IMR-90 (cell line): ENCODE results near the gene PRDM15. TPM values are rescaled to one million over a fixed set of nuclear protein-coding genes. Genes with fewer than 3 reads are reported as not detected.

Source experiments
- ATAC-seq: fragments of 200-7000 bp; cut with Tn5 transposase; 2 replicates; pipeline ENCODE4 v1.9.1; 2020; ENCODE audit warnings: low read depth, mild to moderate bottlenecking, moderate library complexity
- BruUV-seq: library from RNA; stranded (reverse); fragments of 400-500 nt; replicated peaks from 2 replicates; lab custom pipeline; 2021; lab: Mats Ljungman, UMichigan
- CTCF ChIA-PET: fragments of 300-600 bp; formaldehyde crosslinking; extraction: SDS; loops from one replicate; lab custom pipeline; 2021; ENCODE audit warnings: antibody characterized with exemption; lab: Yijun Ruan, JAX
- POLR2A ChIA-PET: fragments of 300-600 bp; sonication (Branson Sonifier 250); formaldehyde crosslinking; loops from one replicate; lab custom pipeline; 2022; ENCODE audit warnings: antibody characterized with exemption; ENCODE audit not compliant: unreplicated experiment; lab: Charles Lee
- DNase-seq: peaks from one replicate; pipeline ENCODE4 v3.0.0; 2013
- H2AFZ ChIP-seq: replicated peaks from 2 replicates; pipeline ENCODE3; 2013; ENCODE audit warnings: low read length, mild to moderate bottlenecking; ENCODE audit not compliant: poor library complexity
- H2AK5ac ChIP-seq: 2 replicates; pipeline ENCODE4 v1.6.1; 2013; ENCODE audit warnings: low read depth, low read length, inconsistent platforms
- H2AK9ac ChIP-seq: replicated peaks from 2 replicates; pipeline ENCODE3; 2013; ENCODE audit warnings: mild to moderate bottlenecking, low read depth, low read length, moderate library complexity; ENCODE audit not compliant: poor library complexity
- H2BK120ac ChIP-seq: 2 replicates; pipeline ENCODE4 v1.6.1; 2013; ENCODE audit warnings: low read depth, low read length, inconsistent platforms
- H2BK15ac ChIP-seq: 3 replicates; pipeline ENCODE4 v1.6.1; 2013; ENCODE audit warnings: low read depth, low read length, inconsistent platforms
- H2BK20ac ChIP-seq: 2 replicates; pipeline ENCODE4 v1.6.1; 2013; ENCODE audit warnings: low read depth, mild to moderate bottlenecking, inconsistent platforms, low read length, moderate library complexity
- H2BK5ac ChIP-seq: 2 replicates; pipeline ENCODE4 v1.6.1; 2013; ENCODE audit warnings: mild to moderate bottlenecking, low read depth, low read length, inconsistent platforms; ENCODE audit not compliant: poor library complexity, severe bottlenecking
- H3K14ac ChIP-seq: replicated peaks from 2 replicates; pipeline ENCODE4 v1.6.1; 2013; ENCODE audit warnings: low read depth, low read length, inconsistent platforms
- H3K18ac ChIP-seq: 2 replicates; pipeline ENCODE4 v1.6.1; 2013; ENCODE audit warnings: low read depth, low read length, control low read depth
- H3K23ac ChIP-seq: 2 replicates; pipeline ENCODE4 v1.6.1; 2013; ENCODE audit warnings: low read depth, low read length, inconsistent platforms
- H3K27ac ChIP-seq: 2 replicates; pipeline ENCODE4 v1.5.1; 2013; ENCODE audit warnings: mild to moderate bottlenecking, control low read depth, low read length; ENCODE audit not compliant: insufficient read depth
- H3K27me3 ChIP-seq: 2 replicates; pipeline ENCODE4 v1.6.1; 2013; ENCODE audit warnings: low read length; ENCODE audit not compliant: control insufficient read depth, insufficient read depth
- H3K36me3 ChIP-seq: 2 replicates; pipeline ENCODE4 v1.6.1; 2013; ENCODE audit warnings: low read length, mixed read lengths; ENCODE audit not compliant: control insufficient read depth, insufficient read depth
- H3K4ac ChIP-seq: 2 replicates; pipeline ENCODE4 v1.6.1; 2013; ENCODE audit warnings: low read depth, low read length, inconsistent platforms
- H3K4me1 ChIP-seq: 2 replicates; pipeline ENCODE4 v1.6.1; 2013; ENCODE audit warnings: low read length, mixed read lengths; ENCODE audit not compliant: control insufficient read depth, insufficient read depth
- H3K4me2 ChIP-seq: 2 replicates; pipeline ENCODE4 v1.6.1; 2013; ENCODE audit warnings: low read depth, mild to moderate bottlenecking, control low read depth, low read length, moderate library complexity
- H3K4me3 ChIP-seq: 2 replicates; pipeline ENCODE4 v1.5.1; 2013; ENCODE audit warnings: low read depth, mild to moderate bottlenecking, control low read depth, low read length, moderate library complexity; ENCODE audit not compliant: insufficient read depth
- H3K56ac ChIP-seq: 2 replicates; pipeline ENCODE4 v1.6.1; 2013; ENCODE audit warnings: low read length, inconsistent platforms; ENCODE audit not compliant: insufficient read depth; ENCODE audit errors: extremely low read depth
- H3K79me1 ChIP-seq, 2 experiments: 2 replicates each; pipeline ENCODE4 v1.6.1; 2013; ENCODE audit warnings: low read length in 2 of 2, inconsistent platforms in 1 of 2, low read depth in 1 of 2
- H3K9ac ChIP-seq: 2 replicates; pipeline ENCODE4 v1.6.1; 2013; ENCODE audit warnings: low read depth, low read length, control low read depth
- H3K9me1 ChIP-seq: 2 replicates; pipeline ENCODE4 v1.6.1; 2013; ENCODE audit warnings: low read length, inconsistent platforms; ENCODE audit not compliant: insufficient read depth
- H3K9me3 ChIP-seq: 2 replicates; pipeline ENCODE4 v1.6.1; 2013; ENCODE audit warnings: low read length; ENCODE audit not compliant: control insufficient read depth, insufficient read depth
- H4K20me1 ChIP-seq: 2 replicates; pipeline ENCODE4 v1.6.1; 2013; ENCODE audit warnings: low read length, inconsistent platforms; ENCODE audit not compliant: insufficient read depth
- H4K5ac ChIP-seq: 2 replicates; pipeline ENCODE4 v1.6.1; 2013; ENCODE audit warnings: mild to moderate bottlenecking, low read depth, low read length, control low read depth
- H4K8ac ChIP-seq, 2 experiments: 2 replicates each; pipeline ENCODE4 v1.6.1; 2013; ENCODE audit warnings: low read depth in 2 of 2, low read length in 2 of 2, control low read depth in 1 of 2, inconsistent platforms in 1 of 2
- H4K91ac ChIP-seq: 2 replicates; pipeline ENCODE4 v1.6.1; 2013; ENCODE audit warnings: low read depth, low read length, inconsistent platforms; ENCODE audit not compliant: insufficient read depth
- BHLHE40 ChIP-seq: fragments of 150-350 bp; IDR thresholded peaks from 2 replicates; pipeline ENCODE4 v1.6.1; 2016; ENCODE audit warnings: mild to moderate bottlenecking, low read depth, low read length
- CEBPB ChIP-seq: IDR thresholded peaks from 2 replicates; pipeline ENCODE4 v1.6.1; 2012; ENCODE audit warnings: low read depth, low read length, improper control_type of control experiment
- CHD1 ChIP-seq: IDR thresholded peaks from 2 replicates; pipeline ENCODE4 v1.6.1; 2012; ENCODE audit warnings: low read depth, low read length, improper control_type of control experiment
- MAZ ChIP-seq: IDR thresholded peaks from 2 replicates; pipeline ENCODE4 v1.6.1; 2012; ENCODE audit warnings: low read depth, mild to moderate bottlenecking, low read length, improper control_type of control experiment, moderate library complexity, borderline replicate concordance
- RCOR1 ChIP-seq: IDR thresholded peaks from 2 replicates; pipeline ENCODE4 v1.6.1; 2012; ENCODE audit warnings: mild to moderate bottlenecking, low read length, improper control_type of control experiment; ENCODE audit not compliant: insufficient replicate concordance
- RFX5 ChIP-seq: IDR thresholded peaks from 2 replicates; pipeline ENCODE4 v1.8.0; 2012; ENCODE audit warnings: low read depth, mild to moderate bottlenecking, low read length, moderate library complexity
- SMC3 ChIP-seq: fragments of 150-350 bp; IDR thresholded peaks from 2 replicates; pipeline ENCODE4 v1.6.1; 2016; ENCODE audit warnings: low read depth, mild to moderate bottlenecking, antibody characterized with exemption, low read length, moderate library complexity
- WGBS, 2 experiments: methylation state at CpG; one replicate each; pipeline versions ENCODE4 v1.1.5 to v1.1.7; 2013; ENCODE audit warnings: missing lambda C conversion rate in 2 of 2; ENCODE audit not compliant: insufficient read length in 1 of 2; ENCODE audit errors: extremely low coverage in 2 of 2; 5-methylcytosine and 5-hydroxymethylcytosine counted together
- dilution Hi-C: fragments of 300-500 bp; cut with HindIII; formaldehyde crosslinking; loops from one replicate; pipeline ENCODE4 v1.14.3; 2018; ENCODE audit warnings: low sequenced_read_pairs; ENCODE audit not compliant: unreplicated experiment
- in situ Hi-C: fragments of 300-500 bp; cut with MboI; formaldehyde crosslinking; loops from 3 replicates; pipeline ENCODE4 v1.14.3; 2019; ENCODE audit warnings: low sequenced_read_pairs, inconsistent platforms, mixed read lengths
- intact Hi-C: fragments of 100-400 bp; cut with micrococcal nuclease; formaldehyde crosslinking; loops from 2 replicates; pipeline ENCODE4 v1.10.0; 2022
- polyA plus RNA-seq, 3 experiments: library from polyadenylated mRNA; depleted of rRNA; stranded (reverse); fragments of >200 nt; gene quantifications; 2 replicates each; pipeline ENCODE4 v1.2.3, GENCODE V29; 2012; ENCODE audit warnings: low replicate concordance in 1 of 3
- total RNA-seq: library from RNA; depleted of rRNA; stranded (reverse); fragments of >200 nt; gene quantifications from 2 replicates; pipeline ENCODE4 v1.2.3, GENCODE V29; 2012

Gene PRDM15
- total and polyA plus RNA-seq, 2 of the 4 experiments (the other 2 are of a cell fraction), result 7.3 to 8.8 TPM

- no peak overlapping the region for H2AK9ac ChIP-seq
- CTCF ChIA-PET, result no interaction called here
- no TSS peak for BruUV-seq
Observed at GRCh38 chr21:41831866-41832595, 47.1 kb downstream of the PRDM15 start.

More at GRCh38 chr21:41831866-41832595, 47.1 kb downstream of the PRDM15 start:
- Histone ChIP-seq H3K4ac (no peak overlapping the region), H3K18ac (no peak overlapping the region), H3K9ac (no peak overlapping the region), H3K9me1 (peaks cover 12% of the 10 kb centered on the region), H3K23ac (no peak overlapping the region), H2BK15ac (no peak overlapping the region), H4K20me1 (no peaks in the 10 kb centered on the region), H3K9me3 (no peaks in the 10 kb centered on the region), H3K36me3 (peaks cover 16% of the 10 kb centered on the region), H3K4me1 (no peaks in the 10 kb centered on the region), H4K8ac (no peak overlapping the region), H2BK120ac (no peak overlapping the region), H4K5ac (no peak overlapping the region), H3K56ac (no peak overlapping the region), H3K27ac (no peak overlapping the region), H3K27me3 (no peaks in the 10 kb centered on the region), H2AK5ac (no peak overlapping the region), H3K4me3 (no peak overlapping the region), H2BK20ac (no peak overlapping the region), H2AFZ (no peak overlapping the region), H3K14ac (no peak overlapping the region), H4K91ac (no peak overlapping the region), H3K4me2 (no peak overlapping the region), H2BK5ac (no peak overlapping the region), H3K79me1 (peaks cover 0 to 7% of the 10 kb centered on the region in 2 experiments; a peak in 3 of 4 replicates)
- intact Hi-C loops (no loop called here), dilution Hi-C loops (no loop called here), in situ Hi-C loops (no loop called here)
- DNase-seq (no peak), ATAC-seq (no peak)
- TF ChIP-seq BHLHE40, result no peak
- TF ChIP-seq CHD1, result no peak
- no peak for TF ChIP-seq RFX5
- no peak for TF ChIP-seq SMC3
- TF ChIP-seq MAZ, result no peak
- no peak for TF ChIP-seq RCOR1
- no peak for TF ChIP-seq CEBPB
- WGBS, 2 experiments, result 80% methylated on average over 4 of the region's 17 CpGs; no CpG with 5 or more reads in 1 of the 2 experiments
- POLR2A ChIA-PET, result no interaction called here
